ENCODE measurements around the gene LZTS2.

DNA sequence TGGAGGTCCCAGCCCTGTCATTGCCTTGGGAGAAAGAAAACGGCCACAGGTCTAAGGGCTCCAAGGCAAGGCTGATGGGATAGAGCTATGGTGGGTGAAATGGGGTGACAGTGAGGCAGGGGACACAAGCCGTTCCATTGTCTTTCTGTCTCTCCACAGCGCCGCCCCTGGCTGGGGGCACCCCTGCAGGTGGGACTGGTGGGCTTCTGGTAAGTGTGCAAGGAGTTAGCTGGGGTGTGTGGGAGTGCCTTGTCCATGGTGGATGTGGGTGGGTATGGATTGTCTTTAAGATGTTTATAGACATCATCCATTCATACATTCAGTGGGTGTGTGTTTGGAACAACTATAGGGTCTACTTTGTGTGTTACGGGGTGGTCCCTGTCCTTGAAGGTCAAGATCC, 38.9 kb downstream of the LZTS2 start:
- TF ChIP-seq, protein P1, sequence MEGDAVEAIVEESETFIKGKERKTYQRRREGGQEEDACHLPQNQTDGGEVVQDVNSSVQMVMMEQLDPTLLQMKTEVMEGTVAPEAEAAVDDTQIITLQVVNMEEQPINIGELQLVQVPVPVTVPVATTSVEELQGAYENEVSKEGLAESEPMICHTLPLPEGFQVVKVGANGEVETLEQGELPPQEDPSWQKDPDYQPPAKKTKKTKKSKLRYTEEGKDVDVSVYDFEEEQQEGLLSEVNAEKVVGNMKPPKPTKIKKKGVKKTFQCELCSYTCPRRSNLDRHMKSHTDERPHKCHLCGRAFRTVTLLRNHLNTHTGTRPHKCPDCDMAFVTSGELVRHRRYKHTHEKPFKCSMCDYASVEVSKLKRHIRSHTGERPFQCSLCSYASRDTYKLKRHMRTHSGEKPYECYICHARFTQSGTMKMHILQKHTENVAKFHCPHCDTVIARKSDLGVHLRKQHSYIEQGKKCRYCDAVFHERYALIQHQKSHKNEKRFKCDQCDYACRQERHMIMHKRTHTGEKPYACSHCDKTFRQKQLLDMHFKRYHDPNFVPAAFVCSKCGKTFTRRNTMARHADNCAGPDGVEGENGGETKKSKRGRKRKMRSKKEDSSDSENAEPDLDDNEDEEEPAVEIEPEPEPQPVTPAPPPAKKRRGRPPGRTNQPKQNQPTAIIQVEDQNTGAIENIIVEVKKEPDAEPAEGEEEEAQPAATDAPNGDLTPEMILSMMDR (conservative IDR thresholded peaks at IDR 0.05; ENCODE audit: low read depth, low read length): peak; percentile 21; the same call in 1 of the 2 replicates
- TF ChIP-seq EZH2 (IDR thresholded peaks at IDR 0.05; ENCODE audit: borderline replicate concordance, low read depth, low read length, poor library complexity, severe bottlenecking): no peak
